ENCODE results near the gene TRAF2. TPM values are rescaled to one million over a fixed set of nuclear protein-coding genes. Genes with fewer than 3 reads are reported as not detected.

Gene TRAF2
- total and polyA plus RNA-seq, 4 donors: 4.7 to 14.9 (median 6.8) TPM

- no peak for DNase-seq (ENCODE audit: low spot score)
- TF ChIP-seq GABPA (IDR thresholded peaks at IDR 0.05 in 1 of 2, conservative IDR thresholded peaks at IDR 0.05 in 1 of 2) (no peak), CTCF (IDR thresholded peaks at IDR 0.05; ENCODE audit: low read depth, low read length, missing input control) (no peak), HNF4G (IDR thresholded peaks at IDR 0.05) (no peak), SP1 (IDR thresholded peaks at IDR 0.05) (no peak), JUND (IDR thresholded peaks at IDR 0.05) (no peak), YY1 (IDR thresholded peaks at IDR 0.05) (no peak), TAF1 (conservative IDR thresholded peaks at IDR 0.05) (no peak), NR2F2 (IDR thresholded peaks at IDR 0.05) (no peak), ZBTB33 (IDR thresholded peaks at IDR 0.05) (no peak), HNF4A (conservative IDR thresholded peaks at IDR 0.05) (no peak), RAD21 (IDR thresholded peaks at IDR 0.05) (no peak)
- peaks cover 12 to 31% (median 20%) of the 10 kb centered on the region in 4 donors for H3K4me1 ChIP-seq (ENCODE audit: control insufficient read depth in 4 of 4, insufficient read depth in 4 of 4, low read length in 3 of 4)
- H3K9ac ChIP-seq (ENCODE audit: low read depth in 1 of 2, low read length in 2 of 2): no peak overlapping the region
- peaks cover 0 to 14% (median 9%) of the 10 kb centered on the region in 4 donors for H3K36me3 ChIP-seq (ENCODE audit: control insufficient read depth in 4 of 4, insufficient read depth in 3 of 4, low read depth in 1 of 4, low read length in 3 of 4)
- WGBS: 86% methylated on average over 9 of the region's 9 CpGs
- H3K4me3 ChIP-seq (ENCODE audit: low read depth in 1 of 3, low read length in 3 of 3): no peak overlapping the region
- no peaks in the 10 kb centered on the region for H3K27me3 ChIP-seq (ENCODE audit: control insufficient read depth in 4 of 4, insufficient read depth in 4 of 4, low read length in 3 of 4)
- no peak overlapping the region for H3K27ac ChIP-seq (ENCODE audit: low read depth in 1 of 2, low read length in 2 of 2)
- H3K9me3 ChIP-seq (ENCODE audit: control insufficient read depth in 4 of 4, low read length in 3 of 4): no peaks in the 10 kb centered on the region
Observed at GRCh38 chr9:136899196-136899595, 12.9 kb downstream of the TRAF2 start.

- peaks cover 0 to 14% (median 9%) of the 10 kb centered on the region in 4 donors for H3K36me3 ChIP-seq (ENCODE audit: control insufficient read depth in 4 of 4, insufficient read depth in 3 of 4, low read depth in 1 of 4, low read length in 3 of 4)
- peak overlapping the region in 1 of 2 donors; percentile 94 for H3K27ac ChIP-seq (ENCODE audit: low read depth in 1 of 2, low read length in 2 of 2)
- no peaks in the 10 kb centered on the region for H3K9me3 ChIP-seq (ENCODE audit: control insufficient read depth in 4 of 4, low read length in 3 of 4)
- no peak overlapping the region for H3K9ac ChIP-seq (ENCODE audit: low read depth in 1 of 2, low read length in 2 of 2)
- TF ChIP-seq ZBTB33 (IDR thresholded peaks at IDR 0.05): no peak
- peaks cover 12 to 31% (median 20%) of the 10 kb centered on the region in 4 donors for H3K4me1 ChIP-seq (ENCODE audit: control insufficient read depth in 4 of 4, insufficient read depth in 4 of 4, low read length in 3 of 4)
- no peak overlapping the region for H3K4me3 ChIP-seq (ENCODE audit: low read depth in 1 of 3, low read length in 3 of 3)
- 94% methylated on average over 10 of the region's 10 CpGs for WGBS
- no peak for DNase-seq (ENCODE audit: low spot score)
- no peaks in the 10 kb centered on the region for H3K27me3 ChIP-seq (ENCODE audit: control insufficient read depth in 4 of 4, insufficient read depth in 4 of 4, low read length in 3 of 4)
Observed at GRCh38 chr9:136900556-136900955, 14.2 kb downstream of the TRAF2 start.

- TF ChIP-seq RXRA (IDR thresholded peaks at IDR 0.05): peak in 1 of 2 donors; percentile 8
- TF ChIP-seq JUND (IDR thresholded peaks at IDR 0.05): no peak
- H3K9me3 ChIP-seq (ENCODE audit: control insufficient read depth in 4 of 4, low read length in 3 of 4): no peaks in the 10 kb centered on the region
- H3K4me3 ChIP-seq (ENCODE audit: low read depth in 1 of 3, low read length in 3 of 3): no peak overlapping the region
- peak overlapping the region in 1 of 2 donors; percentile 63 for H3K9ac ChIP-seq (ENCODE audit: low read depth in 1 of 2, low read length in 2 of 2)
- peak overlapping the region; percentile 83 to 94 for H3K27ac ChIP-seq (ENCODE audit: low read depth in 1 of 2, low read length in 2 of 2)
- no peaks in the 10 kb centered on the region for H3K27me3 ChIP-seq (ENCODE audit: control insufficient read depth in 4 of 4, insufficient read depth in 4 of 4, low read length in 3 of 4)
- H3K4me1 ChIP-seq (ENCODE audit: control insufficient read depth in 4 of 4, insufficient read depth in 4 of 4, low read length in 3 of 4): peaks cover 12 to 31% (median 20%) of the 10 kb centered on the region in 4 donors
- H3K36me3 ChIP-seq (ENCODE audit: control insufficient read depth in 4 of 4, insufficient read depth in 3 of 4, low read depth in 1 of 4, low read length in 3 of 4): peaks cover 0 to 14% (median 9%) of the 10 kb centered on the region in 4 donors
- no peak for DNase-seq (ENCODE audit: low spot score)
- 79% methylated on average over 13 of the region's 13 CpGs for WGBS
Observed at GRCh38 chr9:136900988-136901515, 14.7 kb downstream of the TRAF2 start.
